ENCODE data around the gene AHI1.

AHI1 gene

GRCh38 chr6:135412761-135413160 lies 84.8 kb downstream of the AHI1 start:
- no peak for FAIRE-seq
- DNase-seq (ENCODE audit: insufficient read length, low spot score) = no peak
- TF ChIP-seq, protein P1, sequence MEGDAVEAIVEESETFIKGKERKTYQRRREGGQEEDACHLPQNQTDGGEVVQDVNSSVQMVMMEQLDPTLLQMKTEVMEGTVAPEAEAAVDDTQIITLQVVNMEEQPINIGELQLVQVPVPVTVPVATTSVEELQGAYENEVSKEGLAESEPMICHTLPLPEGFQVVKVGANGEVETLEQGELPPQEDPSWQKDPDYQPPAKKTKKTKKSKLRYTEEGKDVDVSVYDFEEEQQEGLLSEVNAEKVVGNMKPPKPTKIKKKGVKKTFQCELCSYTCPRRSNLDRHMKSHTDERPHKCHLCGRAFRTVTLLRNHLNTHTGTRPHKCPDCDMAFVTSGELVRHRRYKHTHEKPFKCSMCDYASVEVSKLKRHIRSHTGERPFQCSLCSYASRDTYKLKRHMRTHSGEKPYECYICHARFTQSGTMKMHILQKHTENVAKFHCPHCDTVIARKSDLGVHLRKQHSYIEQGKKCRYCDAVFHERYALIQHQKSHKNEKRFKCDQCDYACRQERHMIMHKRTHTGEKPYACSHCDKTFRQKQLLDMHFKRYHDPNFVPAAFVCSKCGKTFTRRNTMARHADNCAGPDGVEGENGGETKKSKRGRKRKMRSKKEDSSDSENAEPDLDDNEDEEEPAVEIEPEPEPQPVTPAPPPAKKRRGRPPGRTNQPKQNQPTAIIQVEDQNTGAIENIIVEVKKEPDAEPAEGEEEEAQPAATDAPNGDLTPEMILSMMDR (IDR thresholded peaks at IDR 0.05; ENCODE audit: insufficient read depth, missing control alignments) = no peak

DNA sequence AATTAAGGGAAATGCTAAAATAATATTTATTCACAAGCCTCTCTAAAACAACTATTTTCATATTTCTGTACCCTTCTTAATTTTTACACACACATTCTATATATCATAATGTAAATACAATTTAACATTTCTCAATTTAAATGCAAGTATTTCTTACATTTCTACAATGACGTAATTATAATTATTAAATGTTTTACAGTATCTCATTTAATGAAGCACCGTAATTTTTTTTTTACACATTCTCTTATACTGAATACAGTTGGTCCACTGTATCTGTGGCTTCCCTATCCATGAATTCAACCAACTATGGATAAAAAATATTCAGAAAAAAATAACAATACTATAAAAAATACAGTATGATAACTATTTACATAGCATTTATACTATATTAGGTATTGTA lies 85.7 kb downstream of the AHI1 start:
- DNase-seq (ENCODE audit: insufficient read length, low spot score) = no peak
- no peak for FAIRE-seq
- TF ChIP-seq, protein P1 (IDR thresholded peaks at IDR 0.05; ENCODE audit: insufficient read depth, missing control alignments) = no peak

DNA sequence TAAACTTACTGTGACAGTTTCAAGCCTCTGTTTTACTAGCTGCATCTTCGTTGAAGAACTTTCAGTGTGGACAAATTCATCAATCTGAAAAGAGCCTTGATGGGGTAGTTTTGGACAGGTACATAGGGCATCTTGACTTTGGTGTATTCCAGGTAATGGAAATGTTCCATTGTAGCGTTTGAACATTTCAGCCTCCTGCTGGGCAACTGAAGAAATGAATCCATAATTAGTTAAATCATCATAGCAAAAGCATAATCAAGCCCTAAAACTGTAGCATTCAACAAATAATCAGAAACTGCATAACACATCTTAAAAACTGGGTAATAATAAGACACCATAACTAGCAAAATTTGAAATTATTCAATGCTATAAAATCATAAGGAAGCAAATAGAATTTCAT lies 86.2 kb downstream of the AHI1 start:
- TF ChIP-seq, protein P1 (IDR thresholded peaks at IDR 0.05; ENCODE audit: insufficient read depth, missing control alignments) = no peak
- DNase-seq (ENCODE audit: insufficient read length, low spot score) = no peak
- no peak for FAIRE-seq

DNA sequence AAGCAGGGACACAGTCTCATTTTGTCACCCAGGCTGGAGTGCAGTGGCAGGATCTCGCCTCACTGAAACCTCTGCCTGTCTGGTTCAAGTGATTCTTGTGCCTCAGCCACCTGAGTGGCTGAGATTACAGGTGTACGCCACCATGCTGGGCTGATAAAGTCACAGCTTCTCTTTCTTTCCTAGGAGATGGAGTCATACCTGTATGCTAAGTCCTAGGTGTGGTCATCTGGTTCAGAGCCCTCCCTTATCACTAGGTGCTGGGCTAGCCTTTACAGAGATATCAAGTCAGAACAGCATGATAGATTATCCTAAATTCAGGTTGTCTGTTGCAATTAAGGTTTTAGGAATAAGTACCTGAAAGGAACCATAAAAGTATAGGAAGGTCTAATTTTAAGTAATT lies 86.7 kb downstream of the AHI1 start:
- DNase-seq (ENCODE audit: insufficient read length, low spot score) (no peak), FAIRE-seq (no peak)
- TF ChIP-seq, protein P1 (IDR thresholded peaks at IDR 0.05; ENCODE audit: insufficient read depth, missing control alignments) = no peak

DNA sequence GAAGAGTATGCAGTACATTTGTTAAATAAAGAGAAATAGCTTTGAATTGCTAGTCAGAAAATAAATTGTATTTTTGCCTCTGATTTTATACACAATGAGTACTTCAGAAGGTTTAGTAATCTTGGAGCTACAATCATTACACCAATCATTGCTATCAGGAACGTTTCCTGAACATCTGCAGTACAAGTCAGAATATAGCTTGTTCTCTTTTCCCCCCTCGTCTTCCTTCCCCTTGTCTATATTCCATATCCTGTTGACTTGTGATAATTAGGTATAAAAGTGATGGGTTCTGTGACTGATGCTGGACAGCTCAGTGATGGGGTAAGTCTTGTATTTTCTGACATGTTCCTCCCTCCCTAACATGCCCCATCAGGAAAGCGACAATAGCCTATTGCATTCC lies 94.0 kb downstream of the AHI1 start:
- TF ChIP-seq, protein P1 (IDR thresholded peaks at IDR 0.05; ENCODE audit: insufficient read depth, missing control alignments) = no peak
- DNase-seq (ENCODE audit: insufficient read length, low spot score) (no peak), FAIRE-seq (no peak)

DNA sequence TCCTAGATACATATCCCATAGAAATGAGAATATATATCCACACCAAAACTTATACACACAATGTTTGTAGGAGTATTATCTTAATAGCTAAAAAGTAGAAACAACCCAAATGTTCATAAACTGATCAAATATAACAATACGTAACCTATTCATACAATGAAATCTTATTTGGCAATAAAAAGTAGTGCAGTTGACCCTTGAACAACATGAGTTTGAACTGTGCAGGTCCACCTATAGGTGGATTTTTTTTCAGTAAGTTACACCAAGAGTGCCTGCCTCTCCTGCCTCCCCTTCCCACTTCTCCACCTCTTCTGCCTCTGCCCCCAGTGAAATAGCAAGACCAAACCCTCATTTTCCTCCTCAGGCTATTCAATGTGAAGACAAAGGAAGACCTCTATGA lies 95.2 kb downstream of the AHI1 start:
- TF ChIP-seq, protein P1 (IDR thresholded peaks at IDR 0.05; ENCODE audit: insufficient read depth, missing control alignments) = no peak
- FAIRE-seq (no peak), DNase-seq (ENCODE audit: insufficient read length, low spot score) (no peak)

- no peak for FAIRE-seq
- TF ChIP-seq, protein P1 (IDR thresholded peaks at IDR 0.05; ENCODE audit: insufficient read depth, missing control alignments) = no peak
- no peak for DNase-seq (ENCODE audit: insufficient read length, low spot score)
These were observed 100.2 kb downstream of the AHI1 start for GRCh38 chr6:135397172-135397952.

Measured in D721Med (cell line).